OCI-LY7 (cell line): ENCODE results near the gene IQSEC1. TPM values are rescaled to one million over a fixed set of nuclear protein-coding genes. Genes with fewer than 3 reads are reported as not detected.
A peak's percentile ranks its signal among the peaks of the same experiment; 100 is the strongest.

Source experiments
- BruUV-seq: library from RNA; stranded (reverse); fragments of 400-500 nt; replicated peaks from 2 replicates; lab custom pipeline; 2021; lab: Mats Ljungman, UMichigan
- CTCF ChIA-PET: fragments of 300-600 bp; sonication (Branson Sonifier 250); formaldehyde crosslinking; loops from one replicate; lab custom pipeline; 2022; ENCODE audit warnings: antibody characterized with exemption; ENCODE audit not compliant: unreplicated experiment; lab: Charles Lee
- POLR2A ChIA-PET: fragments of 300-600 bp; sonication (Branson Sonifier 250); formaldehyde crosslinking; loops from one replicate; lab custom pipeline; 2022; ENCODE audit warnings: antibody characterized with exemption; lab: Charles Lee
- DNase-seq: peaks from one replicate; pipeline ENCODE4 v3.0.0-alpha.2; 2015; ENCODE audit warnings: low spot score
- H2AFZ ChIP-seq: fragments of 200-600 bp; sonication (generic), shearing (Covaris generic); 2 replicates; pipeline ENCODE4 v1.6.1; 2014; ENCODE audit warnings: mild to moderate bottlenecking, antibody characterized with exemption, low read length, moderate library complexity
- H3K27ac ChIP-seq: fragments of 200-600 bp; sonication (generic); 2 replicates; pipeline ENCODE4 v1.5.1; 2014; ENCODE audit warnings: mixed run types, low read depth, mild to moderate bottlenecking, moderate library complexity, low read length, inconsistent platforms; ENCODE audit not compliant: poor library complexity, severe bottlenecking
- H3K36me3 ChIP-seq: fragments of 200-600 bp; sonication (generic); 2 replicates; pipeline ENCODE4 v1.6.1; 2014; ENCODE audit warnings: mild to moderate bottlenecking, antibody characterized with exemption, low read length, moderate library complexity, mixed read lengths; ENCODE audit not compliant: insufficient read depth
- H3K4me1 ChIP-seq: fragments of 200-600 bp; sonication (generic); 2 replicates; pipeline ENCODE4 v1.5.1; 2014; ENCODE audit warnings: mild to moderate bottlenecking, low read length; ENCODE audit not compliant: insufficient read depth, poor library complexity, severe bottlenecking
- H3K4me2 ChIP-seq: fragments of 200-600 bp; sonication (generic); 2 replicates; pipeline ENCODE4 v1.6.1; 2014; ENCODE audit warnings: mild to moderate bottlenecking, low read length
- H3K4me3 ChIP-seq: fragments of 200-600 bp; sonication (generic); 2 replicates; pipeline ENCODE4 v1.5.1; 2014; ENCODE audit warnings: mild to moderate bottlenecking, low read depth, low read length; ENCODE audit not compliant: poor library complexity, severe bottlenecking
- H3K79me2 ChIP-seq: fragments of 200-600 bp; sonication (generic); 2 replicates; pipeline ENCODE4 v1.6.1; 2016; ENCODE audit warnings: low read depth, mild to moderate bottlenecking, low read length, moderate library complexity, mixed read lengths; ENCODE audit not compliant: insufficient read depth
- H3K9me2 ChIP-seq: fragments of 200-600 bp; sonication (generic); 2 replicates; pipeline ENCODE4 v1.6.1; 2016; ENCODE audit warnings: mild to moderate bottlenecking, low read length, mixed read lengths; ENCODE audit not compliant: insufficient read depth
- H3K9me3 ChIP-seq: fragments of 200-600 bp; sonication (generic); 2 replicates; pipeline ENCODE4 v1.6.1; 2014; ENCODE audit warnings: mild to moderate bottlenecking, mixed run types, low read length, mixed read lengths
- H4K20me1 ChIP-seq: fragments of 200-600 bp; sonication (generic); 2 replicates; pipeline ENCODE4 v1.6.1; 2014; ENCODE audit warnings: mild to moderate bottlenecking, antibody characterized with exemption, low read length, moderate library complexity, mixed read lengths; ENCODE audit not compliant: insufficient read depth
- CTCF ChIP-seq: fragments of 200-600 bp; sonication (generic); conservative IDR thresholded peaks from 2 replicates; pipeline ENCODE4 v1.5.1; 2014; ENCODE audit warnings: mild to moderate bottlenecking, antibody characterized with exemption, low read length, moderate library complexity, mixed read lengths
- EZH2phosphoT487 ChIP-seq: fragments of 200-600 bp; sonication (generic); IDR thresholded peaks from 2 replicates; pipeline ENCODE4 v1.6.1; 2018; ENCODE audit warnings: low read depth, borderline replicate concordance, mild to moderate bottlenecking, mixed run types, antibody characterized with exemption, low read length, moderate library complexity, mixed read lengths
- intact Hi-C: fragments of 100-400 bp; cut with micrococcal nuclease; formaldehyde crosslinking; loops from one replicate; pipeline ENCODE4 v1.10.0; 2022; ENCODE audit not compliant: unreplicated experiment
- total RNA-seq, 2 experiments: library from RNA; depleted of rRNA in 1 of 2; stranded (reverse); fragments of >200 nt in 1 of 2; shearing (Covaris generic) in 1 of 2; gene quantifications; 2 replicates each; pipeline ENCODE4 v1.2.3, GENCODE V29; 2014 to 2022

The IQSEC1 gene
- total RNA-seq, 2 experiments from 2014 or later, result 25.2 to 70.1 TPM

GRCh38 chr3:13068269-13069010 is 4.8 kb downstream of the IQSEC1 start:
- peaks cover 82% of the 10 kb centered on the region for H3K79me2 ChIP-seq
- H4K20me1 ChIP-seq, result no peaks in the 10 kb centered on the region
- H3K4me2 ChIP-seq, result peak overlapping the region; percentile 85
- peaks cover 16% of the 10 kb centered on the region; the same call in 1 of the 2 replicates for H3K36me3 ChIP-seq
- H3K27ac ChIP-seq, result peak overlapping the region; percentile 78
- ChIA-PET POLR2A (interaction anchor here (0.6 kb wide), 1 partner anchor 1182 kb away, joined by 3 read pairs; no protein-coding TSS in a partner anchor), CTCF (no interaction called here)
- H3K4me3 ChIP-seq, result no peak overlapping the region
- TF ChIP-seq CTCF (peak; percentile 58), EZH2phosphoT487 (no peak)
- no peaks in the 10 kb centered on the region for H3K9me3 ChIP-seq
- peaks cover 67% of the 10 kb centered on the region for H3K4me1 ChIP-seq
- H2AFZ ChIP-seq, result no peak overlapping the region
- intact Hi-C loops, result no loop called here
- no TSS peak for BruUV-seq
- no peak for DNase-seq
- H3K9me2 ChIP-seq, result no peaks in the 10 kb centered on the region

GRCh38 chr3:13067778-13068177 is 5.5 kb downstream of the IQSEC1 start:
- ChIA-PET CTCF (no interaction called here), POLR2A (no interaction called here)
- peaks cover 16% of the 10 kb centered on the region; the same call in 1 of the 2 replicates for H3K36me3 ChIP-seq
- BruUV-seq, result no TSS peak
- no peak overlapping the region for H3K4me3 ChIP-seq
- peaks cover 80% of the 10 kb centered on the region for H3K79me2 ChIP-seq
- no peak overlapping the region for H3K4me2 ChIP-seq
- H3K4me1 ChIP-seq, result peaks cover 67% of the 10 kb centered on the region
- no peak overlapping the region for H3K27ac ChIP-seq
- H4K20me1 ChIP-seq, result no peaks in the 10 kb centered on the region
- no peaks in the 10 kb centered on the region for H3K9me3 ChIP-seq
- H3K9me2 ChIP-seq, result no peaks in the 10 kb centered on the region
- intact Hi-C loops, result no loop called here
- DNase-seq, result no peak
- H2AFZ ChIP-seq, result no peak overlapping the region
- no peak for TF ChIP-seq EZH2phosphoT487

GRCh38 chr3:13066834-13067233 is 6.4 kb downstream of the IQSEC1 start:
- BruUV-seq, result no TSS peak
- peaks cover 70% of the 10 kb centered on the region for H3K79me2 ChIP-seq
- TF ChIP-seq EZH2phosphoT487 (no peak), CTCF (no peak)
- POLR2A ChIA-PET, result no interaction called here
- H3K9me3 ChIP-seq, result no peaks in the 10 kb centered on the region
- no peaks in the 10 kb centered on the region for H4K20me1 ChIP-seq
- no peak overlapping the region for H3K27ac ChIP-seq
- no peak overlapping the region for H3K4me3 ChIP-seq
- intact Hi-C loops, result no loop called here
- no peaks in the 10 kb centered on the region for H3K9me2 ChIP-seq
- DNase-seq, result no peak
- H3K4me2 ChIP-seq, result no peak overlapping the region
- peaks cover 16% of the 10 kb centered on the region; the same call in 1 of the 2 replicates for H3K36me3 ChIP-seq
- peaks cover 64% of the 10 kb centered on the region for H3K4me1 ChIP-seq
- CTCF ChIA-PET, result no interaction called here
- no peak overlapping the region for H2AFZ ChIP-seq
